H1 (cell line): Measurements from ENCODE around the gene SLC1A7. TPM values are rescaled to one million over a fixed set of nuclear protein-coding genes. Genes with fewer than 3 reads are reported as not detected.
A peak's percentile ranks its signal among the peaks of the same experiment; 100 is the strongest.

Experiments
- CTCF ChIA-PET: fragments of 300-600 bp; sonication (Branson Sonifier 250); formaldehyde crosslinking; loops from one replicate; lab custom pipeline; 2021; ENCODE audit not compliant: partially characterized antibody; lab: Charles Lee
- POLR2A ChIA-PET: fragments of 300-600 bp; sonication (Branson Sonifier 250); formaldehyde crosslinking; loops from one replicate; lab custom pipeline; 2021; ENCODE audit warnings: inconsistent platforms; ENCODE audit not compliant: partially characterized antibody; lab: Charles Lee
- DNase-seq, 2 experiments: peaks; one replicate each; pipeline versions ENCODE4 v3.0.0 to v3.0.0-alpha.2; 2010 to 2022; ENCODE audit warnings: low spot score in 2 of 2, low read depth in 1 of 2, mixed read lengths in 1 of 2
- FAIRE-seq: peaks from 2 replicates; lab custom pipeline; 2011; peaks lifted over from hg19 to GRCh38; lab: Jason Lieb, UNC
- H2AFZ ChIP-seq: 2 replicates; pipeline ENCODE4 v1.8.1; 2012; ENCODE audit warnings: low read length, inconsistent platforms
- H2AK5ac ChIP-seq: 2 replicates; pipeline ENCODE4 v1.6.1; 2013; ENCODE audit warnings: low read depth, low read length
- H2BK120ac ChIP-seq: replicated peaks from 2 replicates; pipeline ENCODE3; 2013; ENCODE audit warnings: low read depth, low read length, inconsistent platforms
- H2BK12ac ChIP-seq: 2 replicates; pipeline ENCODE4 v1.6.1; 2013; ENCODE audit warnings: low read depth, low read length
- H2BK15ac ChIP-seq: 2 replicates; pipeline ENCODE4 v1.6.1; 2013; ENCODE audit warnings: low read length
- H2BK20ac ChIP-seq: 2 replicates; pipeline ENCODE4 v1.6.1; 2013; ENCODE audit warnings: low read length
- H2BK5ac ChIP-seq: 2 replicates; pipeline ENCODE4 v1.6.1; 2013; ENCODE audit warnings: low read depth, low read length
- H3K14ac ChIP-seq: 2 replicates; pipeline ENCODE4 v1.6.1; 2013; ENCODE audit warnings: inconsistent platforms; ENCODE audit not compliant: insufficient read length
- H3K18ac ChIP-seq: 2 replicates; pipeline ENCODE4 v1.6.1; 2013; ENCODE audit warnings: low read length; ENCODE audit errors: extremely low read depth
- H3K23ac ChIP-seq: 2 replicates; pipeline ENCODE4 v1.6.1; 2013; ENCODE audit warnings: inconsistent platforms; ENCODE audit not compliant: insufficient read length
- H3K23me2 ChIP-seq: 2 replicates; pipeline ENCODE4 v1.6.1; 2013; ENCODE audit warnings: low read depth, low read length
- H3K27ac ChIP-seq: 2 replicates; pipeline ENCODE4 v1.6.1; 2011; ENCODE audit warnings: low read depth, low read length, inconsistent platforms
- H3K27me3 ChIP-seq, 4 experiments: replicated peaks in 1 of 4; 1 replicate in 1 of 4; 2 replicates in 3 of 4; pipeline versions ENCODE4 v1.6.1 to v1.8.1; 2011 to 2013; ENCODE audit warnings: low read length in 3 of 4, mild to moderate bottlenecking in 3 of 4, inconsistent platforms in 2 of 4, mixed read lengths in 2 of 4, moderate library complexity in 1 of 4; ENCODE audit not compliant: control insufficient read depth in 3 of 4, insufficient read depth in 3 of 4; ENCODE audit errors: extremely low read depth in 1 of 4
- H3K36me3 ChIP-seq, 4 experiments: 2 replicates each; pipeline versions ENCODE4 v1.6.1 to v1.8.1; 2011 to 2013; ENCODE audit warnings: mild to moderate bottlenecking in 4 of 4, low read length in 3 of 4, moderate library complexity in 2 of 4, control low read depth in 1 of 4, inconsistent platforms in 1 of 4; ENCODE audit not compliant: insufficient read depth in 4 of 4, control insufficient read depth in 2 of 4
- H3K4ac ChIP-seq: replicated peaks from 2 replicates; pipeline ENCODE3; 2013; ENCODE audit warnings: low read length, low read depth, mixed read lengths, inconsistent platforms; ENCODE audit not compliant: insufficient read length
- H3K4me1 ChIP-seq, 4 experiments: replicated peaks in 1 of 4; 1 replicate in 1 of 4; 2 replicates in 3 of 4; pipeline versions ENCODE4 v1.6.1 to v1.8.1; 2011 to 2013; ENCODE audit warnings: low read length in 3 of 4, inconsistent platforms in 2 of 4, mixed read lengths in 1 of 4; ENCODE audit not compliant: insufficient read depth in 4 of 4, control insufficient read depth in 3 of 4
- H3K4me2 ChIP-seq, 2 experiments: 2 replicates each; pipeline versions ENCODE4 v1.6.1 to v1.8.1; 2011 to 2013; ENCODE audit warnings: low read depth in 2 of 2, low read length in 2 of 2, control low read depth in 1 of 2, inconsistent platforms in 1 of 2, mild to moderate bottlenecking in 1 of 2; ENCODE audit not compliant: insufficient read depth in 1 of 2
- H3K4me3 ChIP-seq, 4 experiments: fragments of 200-600, 300-600 bp in 1 of 4; sonication (generic), shearing (Covaris generic), sonication (Bioruptor Twin) in 1 of 4; 2 replicates each; pipeline versions ENCODE4 v1.5.1 to v1.8.1; 2011 to 2016; ENCODE audit warnings: low read length in 4 of 4, low read depth in 3 of 4, control low read depth in 2 of 4, inconsistent platforms in 2 of 4, mild to moderate bottlenecking in 2 of 4, mixed read lengths in 1 of 4, moderate library complexity in 1 of 4; ENCODE audit not compliant: insufficient read depth in 2 of 4; ENCODE audit errors: extremely low read depth in 1 of 4
- H3K56ac ChIP-seq: replicated peaks from 2 replicates; pipeline ENCODE3; 2013; ENCODE audit warnings: low read depth, mild to moderate bottlenecking, mixed read lengths, low read length, inconsistent platforms; ENCODE audit not compliant: insufficient read length
- H3K79me1 ChIP-seq: 2 replicates; pipeline ENCODE4 v1.6.1; 2013; ENCODE audit warnings: low read depth, low read length, control low read depth
- H3K79me2 ChIP-seq, 2 experiments: 2 replicates each; pipeline versions ENCODE4 v1.6.1 to v1.8.1; 2012 to 2013; ENCODE audit warnings: low read length in 2 of 2, mild to moderate bottlenecking in 2 of 2, inconsistent platforms in 1 of 2; ENCODE audit not compliant: insufficient read depth in 2 of 2, control insufficient read depth in 1 of 2
- H3K9ac ChIP-seq, 4 experiments: replicated peaks in 1 of 4; 1 replicate in 1 of 4; 2 replicates in 3 of 4; pipeline versions ENCODE4 v1.6.1 to v1.8.1; 2011 to 2013; ENCODE audit warnings: low read depth in 3 of 4, low read length in 3 of 4, control low read depth in 2 of 4, mild to moderate bottlenecking in 2 of 4, moderate library complexity in 2 of 4, inconsistent platforms in 1 of 4; ENCODE audit errors: extremely low read depth in 1 of 4
- H3K9me3 ChIP-seq, 2 experiments: 2 replicates each; pipeline versions ENCODE4 v1.6.1 to v1.8.1; 2012 to 2013; ENCODE audit warnings: mild to moderate bottlenecking in 2 of 2, moderate library complexity in 2 of 2, control low read depth in 1 of 2, inconsistent platforms in 1 of 2, low read depth in 1 of 2, low read length in 1 of 2, mixed read lengths in 1 of 2; ENCODE audit not compliant: insufficient read depth in 2 of 2
- H4K20me1 ChIP-seq, 2 experiments: replicated peaks in 1 of 2; 2 replicates each; pipeline versions ENCODE3 to v1.8.1; 2011 to 2013; ENCODE audit warnings: inconsistent platforms in 2 of 2, low read length in 2 of 2, mild to moderate bottlenecking in 1 of 2; ENCODE audit not compliant: insufficient read depth in 2 of 2, control insufficient read depth in 1 of 2
- H4K5ac ChIP-seq: 2 replicates; pipeline ENCODE4 v1.6.1; 2013; ENCODE audit warnings: low read length, low read depth, mixed read lengths, inconsistent platforms; ENCODE audit not compliant: insufficient read length
- H4K8ac ChIP-seq: 2 replicates; pipeline ENCODE4 v1.8.0; 2013; ENCODE audit warnings: mild to moderate bottlenecking, moderate library complexity, low read length, inconsistent platforms; ENCODE audit not compliant: insufficient read depth; ENCODE audit errors: extremely low read depth
- H4K91ac ChIP-seq: replicated peaks from 2 replicates; pipeline ENCODE3; 2013; ENCODE audit warnings: low read length, mixed read lengths, inconsistent platforms; ENCODE audit not compliant: insufficient read length
- CBX8 ChIP-seq: fragments of 300-800, 300-1000 bp; sonication (generic); IDR thresholded peaks from 2 replicates; pipeline ENCODE4 v1.7.1; 2016; ENCODE audit warnings: low read depth, low read length, borderline replicate concordance
- SIX5 ChIP-seq: IDR thresholded peaks from 2 replicates; pipeline ENCODE4 v1.6.1; 2011; ENCODE audit warnings: mild to moderate bottlenecking, low read depth, low read length
- SP2 ChIP-seq: IDR thresholded peaks from 2 replicates; pipeline ENCODE4 v1.6.1; 2012; ENCODE audit warnings: mild to moderate bottlenecking, low read length, inconsistent platforms
- WGBS, 2 experiments: shearing (Covaris generic) in 1 of 2; methylation state at CpG; one replicate each; pipeline versions ENCODE4 v1.1.6 to v1.1.7; 2013 to 2015; ENCODE audit warnings: low lambda C conversion rate in 2 of 2, mixed read lengths in 2 of 2, inconsistent platforms in 1 of 2, low coverage in 1 of 2, missing lambda C conversion rate in 1 of 2; ENCODE audit not compliant: insufficient replicate concordance in 2 of 2, insufficient coverage in 1 of 2, insufficient read length in 1 of 2; ENCODE audit errors: extremely low coverage in 1 of 2, missing lambda C conversion rate in 1 of 2; 5-methylcytosine and 5-hydroxymethylcytosine counted together
- polyA plus RNA-seq, 7 experiments: library from polyadenylated mRNA; depleted of rRNA in 3 of 7; stranded (reverse) in 5 of 7; unstranded in 2 of 7; fragments of >200 nt in 5 of 7; fragments of 200-250 nt in 2 of 7; gene quantifications; 1 replicate in 5 of 7; 2 replicates in 1 of 7; 4 replicates in 1 of 7; pipeline versions ENCODE4 v1.2.1 to v1.2.3, GENCODE V29; 2011 to 2013; ENCODE audit warnings: missing spikeins in 2 of 7, mixed read lengths in 2 of 7
- total RNA-seq: library from RNA; stranded (reverse); fragmentation: NEBNext Ultra II Directional; extraction: Animal tissue kit (Norgen Biotek cat#: 25700); gene quantifications from 2 replicates; pipeline ENCODE4 v1.2.1, GENCODE V29; 2021

SLC1A7 gene
- total and polyA plus RNA-seq, 2 of the 8 experiments (the other 6 are each of a cell fraction or from before 2014, with no cell fraction given), result not detected

GRCh38 chr1:53083636-53084588, 58.5 kb downstream of the SLC1A7 start:
- Histone ChIP-seq H3K56ac (no peak overlapping the region), H2AFZ (no peak overlapping the region), H4K8ac (no peak overlapping the region), H3K14ac (no peak overlapping the region), H2BK20ac (no peak overlapping the region), H2BK120ac (no peak overlapping the region), H4K20me1 (peaks cover 0 to 2% of the 10 kb centered on the region in 2 experiments), H3K23ac (no peak overlapping the region), H3K4me2 (no peak overlapping the region), H3K4ac (no peak overlapping the region), H3K79me2 (no peaks in the 10 kb centered on the region), H3K4me1 (peaks cover 0 to 24% (median 9%) of the 10 kb centered on the region in 4 experiments; a peak in 6 of 7 replicates), H3K9me3 (no peaks in the 10 kb centered on the region), H3K18ac (no peak overlapping the region), H2BK15ac (no peak overlapping the region), H3K9ac (no peak overlapping the region), H3K4me3 (no peak overlapping the region), H3K23me2 (0 out of 2 replicates have a peak, but pooled peaks cover 2% of the 10 kb centered on the region), H2BK5ac (0 out of 2 replicates have a peak overlapping the region, but pooled peaks have one; percentile 49), H3K27me3 (no peaks in the 10 kb centered on the region; a peak in 1 of 7 replicates), H3K27ac (no peak overlapping the region), H2AK5ac (no peak overlapping the region), H3K79me1 (no peaks in the 10 kb centered on the region), H2BK12ac (0 out of 2 replicates have a peak overlapping the region, but pooled peaks have one; percentile 68), H3K36me3 (no peaks in the 10 kb centered on the region), H4K91ac (no peak overlapping the region), H4K5ac (no peak overlapping the region)
- no peak for FAIRE-seq
- CTCF ChIA-PET, result interaction anchor here (1.0 to 3.5 kb wide), 7 partner anchors 9 to 97 kb away, joined by 3 to 14 read pairs (median 5); no protein-coding TSS in a partner anchor
- POLR2A ChIA-PET, result interaction anchor here (0.6 to 1.3 kb wide), 3 partner anchors 10 to 442 kb away, joined by 3 read pairs; no protein-coding TSS in a partner anchor
- TF ChIP-seq SIX5 (no peak), SP2 (no peak), CBX8 (no peak)
- WGBS, 2 experiments, result 85% methylated on average over 17 of the region's 17 CpGs; no CpG with 5 or more reads in 1 of the 2 experiments
- DNase-seq, result no peak
